Subcutaneous adipose tissue (tissue), 4 donors: Measurements from ENCODE around the gene B4GALNT1. TPM values are rescaled to one million over a fixed set of nuclear protein-coding genes. Genes with fewer than 3 reads are reported as not detected.

Experiments used
- CTCF ChIP-seq: fragments of 450-650 bp; IDR thresholded peaks from one replicate; pipeline ENCODE4 v1.5.1; 2016; ENCODE audit warnings: low read depth, mild to moderate bottlenecking, control low read depth, antibody characterized with exemption, moderate library complexity
- total RNA-seq, 4 donors: library from RNA; depleted of rRNA; stranded (reverse); fragments of >200 nt; gene quantifications; one replicate each; pipeline ENCODE4 v1.1.0, GENCODE V29; 2016

Gene B4GALNT1
- total RNA-seq, 4 donors from 2014 or later, result 0.17 to 3.4 (median 0.49) TPM

- no peak for TF ChIP-seq CTCF
Measured at GRCh38 chr12:57603815-57604453, 29.1 kb downstream of the B4GALNT1 start.

- no peak for TF ChIP-seq CTCF
Measured at GRCh38 chr12:57603324-57603723, 29.7 kb downstream of the B4GALNT1 start.

- TF ChIP-seq CTCF, result no peak
Measured at GRCh38 chr12:57602544-57602943, 30.5 kb downstream of the B4GALNT1 start.

GRCh38 chr12:57600395-57600794, 32.6 kb downstream of the B4GALNT1 start:
- no peak for TF ChIP-seq CTCF

- no peak for TF ChIP-seq CTCF
Measured at GRCh38 chr12:57593187-57593586, 39.8 kb downstream of the B4GALNT1 start.

GRCh38 chr12:57592551-57593165, 40.3 kb downstream of the B4GALNT1 start:
- no peak for TF ChIP-seq CTCF

- TF ChIP-seq CTCF, result no peak
Measured at GRCh38 chr12:57591782-57592325, 41.1 kb downstream of the B4GALNT1 start.
